ENCODE measurements around the gene ICOS. TPM values are rescaled to one million over a fixed set of nuclear protein-coding genes. Genes with fewer than 3 reads are reported as not detected.

Gene ICOS
- total RNA-seq, 1 experiment from 2014 or later, result not detected

DNA sequence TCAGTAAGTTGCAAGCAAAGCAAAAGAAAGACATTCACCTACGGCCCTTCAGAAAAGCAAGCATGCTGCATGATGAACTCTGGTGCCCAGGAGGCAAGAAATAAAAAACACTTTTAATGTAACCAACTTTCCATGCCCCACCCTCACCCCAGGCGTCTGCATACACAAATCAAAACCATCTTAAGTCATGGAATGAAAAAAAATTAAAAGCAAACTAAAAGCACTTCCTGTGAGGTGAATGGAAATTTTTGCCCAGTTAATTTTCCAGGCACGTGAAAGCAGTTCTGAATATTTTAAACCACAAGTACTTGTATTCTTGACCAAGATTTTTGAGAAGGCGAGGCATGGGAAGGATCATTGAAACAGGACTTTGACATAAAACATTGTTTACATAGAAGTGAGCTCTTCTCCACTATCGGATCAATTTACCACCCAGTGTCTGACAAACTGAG, 2.5 kb upstream of the ICOS start:
- TF ChIP-seq, protein P1, sequence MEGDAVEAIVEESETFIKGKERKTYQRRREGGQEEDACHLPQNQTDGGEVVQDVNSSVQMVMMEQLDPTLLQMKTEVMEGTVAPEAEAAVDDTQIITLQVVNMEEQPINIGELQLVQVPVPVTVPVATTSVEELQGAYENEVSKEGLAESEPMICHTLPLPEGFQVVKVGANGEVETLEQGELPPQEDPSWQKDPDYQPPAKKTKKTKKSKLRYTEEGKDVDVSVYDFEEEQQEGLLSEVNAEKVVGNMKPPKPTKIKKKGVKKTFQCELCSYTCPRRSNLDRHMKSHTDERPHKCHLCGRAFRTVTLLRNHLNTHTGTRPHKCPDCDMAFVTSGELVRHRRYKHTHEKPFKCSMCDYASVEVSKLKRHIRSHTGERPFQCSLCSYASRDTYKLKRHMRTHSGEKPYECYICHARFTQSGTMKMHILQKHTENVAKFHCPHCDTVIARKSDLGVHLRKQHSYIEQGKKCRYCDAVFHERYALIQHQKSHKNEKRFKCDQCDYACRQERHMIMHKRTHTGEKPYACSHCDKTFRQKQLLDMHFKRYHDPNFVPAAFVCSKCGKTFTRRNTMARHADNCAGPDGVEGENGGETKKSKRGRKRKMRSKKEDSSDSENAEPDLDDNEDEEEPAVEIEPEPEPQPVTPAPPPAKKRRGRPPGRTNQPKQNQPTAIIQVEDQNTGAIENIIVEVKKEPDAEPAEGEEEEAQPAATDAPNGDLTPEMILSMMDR (IDR thresholded peaks at IDR 0.05; ENCODE audit: insufficient read depth in 1 of 2, low read depth in 1 of 2, low read length in 1 of 2, severe bottlenecking in 1 of 2, unreplicated experiment in 1 of 2), result no peak
- H3K36me3 ChIP-seq (ENCODE audit: control insufficient read depth, insufficient read depth, low read length), result no peaks in the 10 kb centered on the region
- Mint-ChIP-seq H3K27me3 (ENCODE audit: insufficient read depth, unreplicated experiment) (peaks cover 3% of the 10 kb centered on the region), H3K27ac (ENCODE audit: unreplicated experiment) (no peak overlapping the region), H3K9me3 (ENCODE audit: unreplicated experiment) (no peaks in the 10 kb centered on the region), H3K36me3 (ENCODE audit: insufficient read depth, unreplicated experiment) (no peaks in the 10 kb centered on the region), H3K4me3 (ENCODE audit: unreplicated experiment) (no peak overlapping the region), H3K4me1 (ENCODE audit: low read depth, unreplicated experiment) (no peaks in the 10 kb centered on the region)
- H3K4me3 ChIP-seq (ENCODE audit: low read depth, low read length), result no peak overlapping the region
- ChIA-PET POLR2A (no interaction called here), CTCF (no interaction called here)
- DNase-seq, result no peak
- intact Hi-C loops (cut with micrococcal nuclease; ENCODE audit: unreplicated experiment), result no loop called here
- no TSS peak for BruUV-seq (replicated peaks)
- no peaks in the 10 kb centered on the region for H3K9me3 ChIP-seq
- H3K27me3 ChIP-seq (replicated peaks; ENCODE audit: control insufficient read depth, insufficient read depth, low read length), result no peaks in the 10 kb centered on the region
- no peaks in the 10 kb centered on the region for H3K4me1 ChIP-seq

DNA sequence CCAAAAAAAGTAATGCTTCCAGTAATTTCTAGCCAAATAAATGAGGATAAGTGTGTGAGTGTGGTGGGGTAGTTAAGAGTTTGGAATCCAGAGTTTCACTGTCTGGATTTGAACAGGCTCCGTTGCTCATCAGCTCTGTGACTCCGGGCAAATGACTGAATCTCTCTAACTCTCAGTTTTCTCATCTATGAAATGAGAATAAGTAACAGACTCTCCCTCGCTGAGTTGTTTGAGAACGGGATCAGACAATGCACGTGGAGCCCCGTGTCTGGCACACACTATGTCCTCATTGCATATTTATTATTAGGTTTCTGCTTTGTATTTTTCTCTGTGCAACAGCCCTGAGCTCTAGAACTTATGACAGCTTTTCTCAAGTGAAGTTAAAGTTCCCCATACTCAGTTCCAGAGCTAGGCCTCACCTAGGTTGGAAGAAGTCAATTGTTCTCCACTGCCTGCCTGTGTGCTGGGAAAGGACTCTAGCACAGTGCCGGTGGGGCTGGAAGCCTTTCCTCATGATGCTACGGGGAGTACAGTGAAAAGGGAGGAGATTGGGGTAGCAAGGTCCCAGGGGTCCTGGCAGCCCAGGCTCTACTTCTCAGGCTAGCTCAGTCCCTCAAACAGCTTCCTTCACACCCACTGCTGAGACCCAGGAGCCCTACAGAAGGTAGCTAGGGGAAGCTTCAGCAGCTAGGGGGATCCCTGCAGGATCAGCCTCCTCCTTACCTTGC, 1.7 kb upstream of the ICOS start:
- TF ChIP-seq, protein P1 (IDR thresholded peaks at IDR 0.05; ENCODE audit: insufficient read depth in 1 of 2, low read depth in 1 of 2, low read length in 1 of 2, severe bottlenecking in 1 of 2, unreplicated experiment in 1 of 2), result no peak
- no peak overlapping the region for H3K4me3 Mint-ChIP-seq (ENCODE audit: unreplicated experiment)
- intact Hi-C loops (cut with micrococcal nuclease; ENCODE audit: unreplicated experiment), result no loop called here
- no peaks in the 10 kb centered on the region for H3K27me3 ChIP-seq (replicated peaks; ENCODE audit: control insufficient read depth, insufficient read depth, low read length)
- H3K4me1 ChIP-seq, result no peaks in the 10 kb centered on the region
- POLR2A ChIA-PET, result interaction anchor here (0.6 kb wide), 1 partner anchor 116 kb away, joined by 3 read pairs; no protein-coding TSS in a partner anchor
- no peaks in the 10 kb centered on the region for H3K4me1 Mint-ChIP-seq (ENCODE audit: low read depth, unreplicated experiment)
- H3K27ac Mint-ChIP-seq (ENCODE audit: unreplicated experiment), result no peak overlapping the region
- H3K9me3 ChIP-seq, result no peaks in the 10 kb centered on the region
- H3K4me3 ChIP-seq (ENCODE audit: low read depth, low read length), result no peak overlapping the region
- no peaks in the 10 kb centered on the region for H3K36me3 ChIP-seq (ENCODE audit: control insufficient read depth, insufficient read depth, low read length)
- CTCF ChIA-PET, result no interaction called here
- BruUV-seq (replicated peaks), result no TSS peak
- H3K36me3 Mint-ChIP-seq (ENCODE audit: insufficient read depth, unreplicated experiment), result no peaks in the 10 kb centered on the region
- no peak for DNase-seq
- H3K9me3 Mint-ChIP-seq (ENCODE audit: unreplicated experiment), result no peaks in the 10 kb centered on the region
- peaks cover 5% of the 10 kb centered on the region for H3K27me3 Mint-ChIP-seq (ENCODE audit: insufficient read depth, unreplicated experiment)

DNA sequence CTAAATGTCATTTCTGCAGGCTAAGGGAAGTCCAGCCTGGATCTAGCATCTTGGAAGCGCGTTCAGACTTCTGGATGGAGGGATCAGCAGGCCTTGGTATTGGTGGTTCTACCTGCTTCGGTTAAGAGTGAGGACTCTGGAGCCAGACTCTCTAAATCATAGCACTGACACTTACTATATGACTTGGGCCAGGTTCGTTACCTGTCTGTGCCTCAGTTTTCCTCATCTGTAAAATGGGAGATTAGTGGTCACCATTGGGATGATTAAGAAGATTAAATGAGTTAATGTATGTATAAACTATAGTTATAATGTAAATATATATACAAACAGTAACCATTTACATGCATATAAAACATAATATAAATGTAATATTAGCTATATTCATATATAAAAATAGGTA, 995 bp upstream of the ICOS start:
- H3K4me3 ChIP-seq (ENCODE audit: low read depth, low read length), result no peak overlapping the region
- no peaks in the 10 kb centered on the region for H3K4me1 Mint-ChIP-seq (ENCODE audit: low read depth, unreplicated experiment)
- H3K27ac Mint-ChIP-seq (ENCODE audit: unreplicated experiment), result no peak overlapping the region
- H3K27me3 Mint-ChIP-seq (ENCODE audit: insufficient read depth, unreplicated experiment), result peaks cover 7% of the 10 kb centered on the region
- TF ChIP-seq, protein P1 (IDR thresholded peaks at IDR 0.05; ENCODE audit: insufficient read depth in 1 of 2, low read depth in 1 of 2, low read length in 1 of 2, severe bottlenecking in 1 of 2, unreplicated experiment in 1 of 2), result no peak
- H3K27me3 ChIP-seq (replicated peaks; ENCODE audit: control insufficient read depth, insufficient read depth, low read length), result no peaks in the 10 kb centered on the region
- BruUV-seq (replicated peaks), result no TSS peak
- intact Hi-C loops (cut with micrococcal nuclease; ENCODE audit: unreplicated experiment), result no loop called here
- no peaks in the 10 kb centered on the region for H3K9me3 ChIP-seq
- H3K4me3 Mint-ChIP-seq (ENCODE audit: unreplicated experiment), result no peak overlapping the region
- DNase-seq, result no peak
- H3K4me1 ChIP-seq, result no peaks in the 10 kb centered on the region
- POLR2A ChIA-PET, result no interaction called here
- no peaks in the 10 kb centered on the region for H3K9me3 Mint-ChIP-seq (ENCODE audit: unreplicated experiment)
- no peaks in the 10 kb centered on the region for H3K36me3 Mint-ChIP-seq (ENCODE audit: insufficient read depth, unreplicated experiment)
- CTCF ChIA-PET, result no interaction called here
- no peaks in the 10 kb centered on the region for H3K36me3 ChIP-seq (ENCODE audit: control insufficient read depth, insufficient read depth, low read length)

Data from Caco-2 (cell line).